ENCODE results near the gene STAC3. TPM values are rescaled to one million over a fixed set of nuclear protein-coding genes. Genes with fewer than 3 reads are reported as not detected.
A peak's percentile ranks its signal among the peaks of the same experiment; 100 is the strongest.

STAC3 gene
- total RNA-seq, 4 donors from 2014 or later, result 459 to 1,596 (median 855) TPM

DNA sequence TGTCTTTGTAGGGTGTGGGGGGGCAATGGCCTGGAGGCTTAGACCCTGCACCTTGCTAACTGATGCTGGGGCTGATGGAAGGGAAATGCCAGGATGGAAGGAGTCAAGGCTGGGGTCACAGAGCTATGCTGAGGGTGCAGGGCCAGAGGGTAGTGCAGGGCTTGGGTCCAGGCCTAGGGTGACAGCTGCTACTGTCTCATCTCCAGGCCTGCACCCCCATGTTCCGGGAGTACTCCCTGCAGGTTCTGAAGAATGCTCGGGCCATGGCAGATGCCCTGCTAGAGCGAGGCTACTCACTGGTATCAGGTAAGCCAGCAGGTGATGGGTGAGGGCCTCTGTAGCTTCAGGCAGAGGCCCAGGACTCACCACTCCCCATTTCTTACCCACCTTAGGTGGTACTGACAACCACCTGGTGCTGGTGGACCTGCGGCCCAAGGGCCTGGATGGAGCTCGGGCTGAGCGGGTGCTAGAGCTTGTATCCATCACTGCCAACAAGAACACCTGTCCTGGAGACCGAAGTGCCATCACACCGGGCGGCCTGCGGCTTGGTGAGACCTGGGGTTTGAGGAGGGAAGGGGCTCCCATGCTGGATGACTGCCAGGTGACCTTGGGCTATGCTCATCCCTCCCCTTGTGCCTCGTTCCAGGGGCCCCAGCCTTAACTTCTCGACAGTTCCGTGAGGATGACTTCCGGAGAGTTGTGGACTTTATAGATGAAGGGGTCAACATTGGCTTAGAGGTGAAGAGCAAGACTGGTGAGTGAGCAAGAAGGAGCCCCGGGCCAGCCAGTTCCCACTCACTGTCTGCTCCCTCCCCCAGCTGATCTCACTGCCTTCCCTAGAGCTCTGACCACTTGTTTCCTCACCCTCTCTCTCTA lies 17.4 kb downstream of the STAC3 start:
- Histone ChIP-seq H3K4me1 (peaks cover 10 to 18% of the 10 kb centered on the region in 2 donors), H3K4me3 (no peak overlapping the region), H3K27me3 (peaks cover 17 to 21% (median 19%) of the 10 kb centered on the region in 3 donors), H3K9me3 (no peaks in the 10 kb centered on the region), H3K36me3 (peaks cover 0 to 18% of the 10 kb centered on the region in 2 donors), H3K27ac (peak overlapping the region in 1 of 4 donors; percentile 59)
- in situ Hi-C loops (cut with MboI; ENCODE audit: low sequenced_read_pairs in 4 of 4), result no loop called here
- ATAC-seq (no peak), DNase-seq (no peak)
- intact Hi-C loops (cut with DNase I; ENCODE audit: low total_unique reads), result no loop called here
- TF ChIP-seq CTCF (IDR thresholded peaks at IDR 0.05 in 4 of 5, conservative IDR thresholded peaks at IDR 0.05 in 1 of 5) (no peak), POLR2A (IDR thresholded peaks at IDR 0.05) (no peak)

GRCh38 chr12:57232156-57232756 lies 18.7 kb downstream of the STAC3 start:
- DNase-seq, result no peak
- Histone ChIP-seq H3K36me3 (peaks cover 0 to 18% of the 10 kb centered on the region in 2 donors), H3K27me3 (peaks cover 7 to 12% (median 11%) of the 10 kb centered on the region in 3 donors), H3K27ac (no peak overlapping the region), H3K9me3 (no peaks in the 10 kb centered on the region), H3K4me1 (peaks cover 10 to 12% of the 10 kb centered on the region in 2 donors), H3K4me3 (no peak overlapping the region)
- TF ChIP-seq CTCF (IDR thresholded peaks at IDR 0.05 in 4 of 5, conservative IDR thresholded peaks at IDR 0.05 in 1 of 5), result no peak
- no peak for TF ChIP-seq POLR2A (IDR thresholded peaks at IDR 0.05)
- no peak for ATAC-seq
- in situ Hi-C loops (cut with MboI; ENCODE audit: low sequenced_read_pairs in 4 of 4), result no loop called here
- intact Hi-C loops (cut with DNase I; ENCODE audit: low total_unique reads), result no loop called here

DNA sequence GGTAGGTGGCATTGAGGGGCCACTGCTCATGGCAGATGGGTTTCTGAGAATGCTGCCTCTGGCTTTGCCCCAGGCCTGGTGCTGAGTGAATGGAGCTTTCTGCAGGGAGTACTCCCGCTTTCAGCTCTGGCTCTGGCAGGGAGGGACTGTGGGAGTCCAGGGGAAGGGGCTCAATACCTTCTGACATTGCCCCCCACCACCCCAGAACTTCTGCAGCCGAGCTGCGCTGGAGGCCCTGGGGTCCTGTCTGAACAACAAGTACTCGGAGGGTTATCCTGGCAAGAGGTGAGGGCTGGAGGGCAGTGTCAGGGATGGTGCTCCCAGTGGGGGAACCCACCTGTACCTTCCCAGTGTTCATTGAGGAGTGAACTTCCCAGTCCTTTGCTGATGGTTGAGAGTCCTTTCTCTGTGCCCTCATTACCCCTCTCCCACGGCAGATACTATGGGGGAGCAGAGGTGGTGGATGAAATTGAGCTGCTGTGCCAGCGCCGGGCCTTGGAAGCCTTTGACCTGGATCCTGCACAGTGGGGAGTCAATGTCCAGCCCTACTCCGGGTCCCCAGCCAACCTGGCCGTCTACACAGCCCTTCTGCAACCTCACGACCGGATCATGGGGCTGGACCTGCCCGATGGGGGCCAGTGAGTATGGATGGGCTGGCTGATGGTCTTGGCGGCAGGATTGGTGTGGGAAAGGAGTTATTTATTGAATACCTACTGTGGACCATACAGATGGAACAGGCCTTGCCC lies 19.5 kb downstream of the STAC3 start:
- ATAC-seq, result no peak
- intact Hi-C loops (cut with DNase I; ENCODE audit: low total_unique reads) (no loop called here), in situ Hi-C loops (cut with MboI; ENCODE audit: low sequenced_read_pairs in 4 of 4) (no loop called here)
- TF ChIP-seq CTCF (IDR thresholded peaks at IDR 0.05 in 4 of 5, conservative IDR thresholded peaks at IDR 0.05 in 1 of 5) (no peak), POLR2A (IDR thresholded peaks at IDR 0.05) (no peak)
- no peak for DNase-seq
- H3K27ac ChIP-seq, result no peak overlapping the region
- H3K36me3 ChIP-seq, result peaks cover 0 to 18% of the 10 kb centered on the region in 2 donors
- H3K27me3 ChIP-seq, result peaks cover 6 to 13% (median 8%) of the 10 kb centered on the region in 3 donors
- no peaks in the 10 kb centered on the region for H3K9me3 ChIP-seq
- peaks cover 10 to 12% of the 10 kb centered on the region in 2 donors for H3K4me1 ChIP-seq
- no peak overlapping the region for H3K4me3 ChIP-seq

DNA sequence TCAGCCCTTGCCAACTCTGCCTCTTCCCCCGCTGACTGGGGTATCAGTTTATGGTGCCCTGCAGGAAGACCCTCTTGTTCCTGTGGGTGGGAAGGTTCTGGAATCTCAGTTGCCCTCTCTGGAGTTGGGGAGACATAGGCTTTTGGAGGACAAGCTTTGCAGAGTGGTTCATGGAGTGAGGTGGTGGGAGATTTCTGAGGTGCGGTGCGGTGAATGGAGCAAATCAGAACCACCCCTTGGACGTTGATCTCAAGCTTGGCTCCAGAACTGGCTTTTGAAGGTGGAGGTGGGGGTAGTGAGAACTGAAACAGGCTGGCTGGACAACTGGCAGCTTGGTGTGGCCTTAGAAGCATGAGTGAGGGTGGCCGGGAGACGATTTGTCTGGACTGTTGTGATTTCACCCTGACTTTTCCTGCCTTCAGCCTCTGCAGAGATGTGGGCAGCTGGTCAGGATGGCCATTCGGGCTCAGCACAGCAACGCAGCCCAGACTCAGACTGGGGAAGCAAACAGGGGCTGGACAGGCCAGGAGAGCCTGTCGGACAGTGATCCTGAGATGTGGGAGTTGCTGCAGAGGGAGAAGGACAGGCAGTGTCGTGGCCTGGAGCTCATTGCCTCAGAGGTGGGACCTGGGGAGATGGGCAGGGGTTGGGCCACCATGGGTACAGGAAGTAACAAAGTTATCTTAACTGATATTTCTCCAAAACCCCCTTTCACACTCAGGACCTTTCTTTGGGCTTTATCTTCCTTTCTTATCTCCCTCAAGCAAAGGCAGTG lies 20.4 kb downstream of the STAC3 start:
- in situ Hi-C loops (cut with MboI; ENCODE audit: low sequenced_read_pairs in 4 of 4) (no loop called here), intact Hi-C loops (cut with DNase I; ENCODE audit: low total_unique reads) (no loop called here)
- peak overlapping the region; percentile 81 to 85 (median 82) for H3K27ac ChIP-seq
- peak overlapping the region; percentile 65 to 84 (median 77) for H3K4me3 ChIP-seq
- peaks cover 7 to 13% (median 11%) of the 10 kb centered on the region in 3 donors for H3K27me3 ChIP-seq
- peaks cover 0 to 18% of the 10 kb centered on the region in 2 donors for H3K36me3 ChIP-seq
- no peaks in the 10 kb centered on the region for H3K9me3 ChIP-seq
- H3K4me1 ChIP-seq, result peaks cover 10 to 12% of the 10 kb centered on the region in 2 donors
- ATAC-seq, result no peak
- TF ChIP-seq CTCF (IDR thresholded peaks at IDR 0.05 in 4 of 5, conservative IDR thresholded peaks at IDR 0.05 in 1 of 5), result no peak
- no peak for TF ChIP-seq POLR2A (IDR thresholded peaks at IDR 0.05)
- DNase-seq, result no peak
